GM12801 (cell line): ENCODE results near the gene SPRY2.

ENCODE experiments used
- CTCF ChIP-seq: IDR thresholded peaks from one replicate; pipeline ENCODE4 v1.5.1; 2011; ENCODE audit warnings: control low read depth; ENCODE audit not compliant: insufficient read length; ENCODE audit errors: extremely low read depth

Gene SPRY2

GRCh38 chr13:80345771-80346510 is 5.0 kb upstream of the SPRY2 start:
- no peak for TF ChIP-seq CTCF

DNA sequence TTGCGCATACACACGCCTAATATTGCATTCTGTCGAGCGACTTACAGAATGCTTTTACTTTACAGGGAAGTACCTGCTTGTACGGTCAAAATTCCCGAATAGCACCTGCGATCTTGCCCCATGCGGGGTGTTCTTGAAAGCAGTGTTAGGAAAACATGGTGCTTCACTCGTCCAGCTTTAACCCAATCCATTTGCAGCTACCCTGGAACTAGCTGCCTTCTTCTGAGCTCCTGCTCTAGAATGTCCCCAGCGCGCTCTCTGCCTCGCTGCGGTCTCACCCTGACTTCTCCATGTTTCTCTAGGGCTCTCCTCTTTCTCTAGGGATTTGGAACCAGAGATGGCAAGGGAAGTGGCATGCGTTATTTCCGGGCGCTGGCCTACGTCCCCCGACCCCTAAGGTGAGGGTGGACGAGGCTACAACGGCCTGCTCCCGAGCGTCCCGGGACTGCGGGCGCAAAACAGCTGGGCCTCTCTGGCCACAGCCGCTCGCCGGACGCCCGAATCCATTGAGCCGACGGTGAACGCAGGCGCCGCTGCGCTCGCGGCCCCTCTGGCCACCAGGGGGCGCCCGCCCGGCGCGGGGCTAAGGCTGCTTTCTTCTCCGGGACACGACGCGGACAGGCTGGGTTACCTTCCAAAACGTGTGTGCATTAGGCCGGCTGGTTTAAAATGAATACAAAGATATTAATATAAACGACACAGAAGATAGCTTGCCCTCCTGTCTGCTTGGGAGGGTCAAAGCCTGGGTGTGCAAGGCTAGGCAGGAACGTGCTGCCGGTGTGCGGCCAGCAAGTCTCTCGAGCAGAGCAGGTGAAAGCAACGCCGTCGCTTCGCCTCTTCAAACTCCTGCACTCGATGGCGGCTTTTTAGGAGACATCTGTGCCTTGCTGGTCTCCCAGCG is 1.8 kb upstream of the SPRY2 start:
- TF ChIP-seq CTCF: peak; percentile 86

GRCh38 chr13:80341756-80342370 is 937 bp upstream of the SPRY2 start:
- no peak for TF ChIP-seq CTCF

GRCh38 chr13:80340651-80341100 is 250 bp downstream of the SPRY2 start:
- no peak for TF ChIP-seq CTCF

DNA sequence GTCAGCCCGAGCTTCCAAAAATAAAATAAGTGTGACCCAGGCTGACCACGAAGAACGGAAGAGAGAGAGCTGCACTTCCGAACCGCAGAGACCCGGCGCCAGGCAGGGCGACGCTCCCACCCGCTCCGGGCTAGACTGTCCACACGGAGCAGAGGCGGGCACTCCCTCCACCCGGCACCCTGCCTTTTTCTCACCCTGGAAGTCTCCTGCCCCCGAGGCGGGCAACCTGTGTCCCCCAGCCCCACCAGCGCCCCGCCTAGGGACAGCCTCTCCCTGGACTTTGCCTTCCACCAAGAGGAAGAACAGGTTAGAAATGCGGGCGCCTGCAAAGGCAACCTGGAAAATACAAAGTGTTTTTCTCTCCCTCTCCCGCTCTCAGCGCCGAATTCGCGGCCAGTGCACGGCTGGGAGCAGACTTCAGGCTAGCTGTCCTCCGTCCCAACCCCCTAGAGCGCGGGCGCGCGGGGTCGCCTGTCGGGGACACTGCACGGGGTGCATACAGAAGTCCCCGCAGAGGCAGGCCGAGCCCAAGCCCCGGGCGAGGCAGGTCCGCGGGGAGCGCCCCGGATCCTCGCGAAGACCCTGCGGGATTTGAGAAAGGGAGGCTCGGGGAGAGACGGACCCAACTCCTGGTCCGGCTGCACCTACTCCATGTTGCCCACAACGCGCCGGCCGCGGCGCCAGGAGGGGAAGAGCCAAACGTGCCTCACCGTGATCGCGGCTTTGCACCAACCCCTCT is 845 bp downstream of the SPRY2 start:
- no peak for TF ChIP-seq CTCF

GRCh38 chr13:80339563-80339911 is 1.4 kb downstream of the SPRY2 start:
- no peak for TF ChIP-seq CTCF
